NCI-H146 (cell line): ENCODE measurements around the gene NUP210L.
"Not testable (repeated sequence)": the region's sequence is repeated elsewhere in the genome, so short reads cannot be mapped to it uniquely, and the experiment has no call there.

ENCODE experiments used
- DNase-seq: peaks from one replicate; lab custom pipeline; 2025; lab: John Stamatoyannopoulos, UW

NUP210L gene

DNA sequence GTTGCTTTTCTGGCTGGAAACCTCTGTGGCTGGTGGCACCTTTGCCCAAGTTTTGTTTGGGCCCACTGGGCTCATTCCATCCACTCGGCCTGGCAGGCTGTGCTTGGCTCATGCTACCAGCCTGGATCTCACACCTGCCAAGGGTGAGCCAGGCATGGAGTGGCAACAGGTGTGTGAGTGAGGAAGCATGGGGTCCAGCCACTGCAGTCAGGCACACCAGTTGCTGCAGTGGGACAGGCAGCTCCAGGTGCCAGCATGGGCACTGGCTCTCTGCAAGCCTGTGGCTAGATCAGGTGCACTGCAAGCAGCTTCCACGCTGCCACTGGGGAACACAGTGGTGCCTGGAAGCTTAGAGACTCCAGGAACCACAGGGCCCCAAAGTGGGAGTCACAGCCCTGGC lies 57.0 kb downstream of the NUP210L start:
- DNase-seq, result no peak

GRCh38 chr1:154095456-154096060 lies 59.3 kb downstream of the NUP210L start:
- DNase-seq, result no peak

- DNase-seq, result no peak
Observed at GRCh38 chr1:154094411-154094810, 60.5 kb downstream of the NUP210L start.

GRCh38 chr1:154093699-154094098 lies 61.2 kb downstream of the NUP210L start:
- no peak for DNase-seq

DNA sequence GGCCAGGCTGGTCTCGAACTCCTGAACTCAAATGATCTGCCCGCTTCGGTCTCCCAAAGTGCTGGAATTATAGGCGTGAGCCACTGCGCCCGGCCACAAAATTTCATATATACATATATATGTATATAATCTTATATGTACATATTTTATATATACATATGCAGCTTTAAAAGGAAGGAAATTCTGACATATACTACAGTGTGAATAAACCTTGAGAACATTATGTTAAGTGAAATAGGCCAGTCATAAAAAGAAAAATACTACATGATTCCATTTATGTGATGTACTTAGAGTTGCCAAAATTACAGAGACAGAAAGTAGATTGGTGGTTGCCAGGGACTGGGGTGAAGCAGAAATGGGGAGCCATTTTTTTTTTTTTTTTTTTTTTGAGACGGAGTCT lies 63.2 kb downstream of the NUP210L start:
- DNase-seq, result no peak

- no peak for DNase-seq
Observed at GRCh38 chr1:154087574-154087973, 67.3 kb downstream of the NUP210L start.

DNA sequence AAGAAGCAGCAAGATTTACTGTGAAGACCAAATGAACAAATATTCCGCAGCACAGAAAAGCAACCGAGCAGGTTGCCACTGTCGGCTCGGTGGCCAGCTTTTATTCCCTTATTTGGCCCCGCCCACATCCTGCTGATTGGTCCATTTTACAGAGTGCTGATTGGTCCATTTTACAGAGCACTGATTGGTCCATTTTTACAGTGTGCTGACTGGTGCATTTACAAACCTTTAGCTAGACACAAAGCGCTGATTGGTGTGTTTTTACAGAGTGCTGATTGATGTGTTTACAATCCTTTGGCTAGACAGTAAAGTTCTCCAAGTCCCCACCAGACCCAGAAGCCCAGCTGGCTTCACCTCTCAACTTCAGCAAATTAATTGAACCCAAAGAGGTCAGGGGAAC lies 71.8 kb downstream of the NUP210L start:
- not testable (repeated sequence) for DNase-seq

GRCh38 chr1:154081386-154082126 lies 73.3 kb downstream of the NUP210L start:
- DNase-seq, result no peak

DNA sequence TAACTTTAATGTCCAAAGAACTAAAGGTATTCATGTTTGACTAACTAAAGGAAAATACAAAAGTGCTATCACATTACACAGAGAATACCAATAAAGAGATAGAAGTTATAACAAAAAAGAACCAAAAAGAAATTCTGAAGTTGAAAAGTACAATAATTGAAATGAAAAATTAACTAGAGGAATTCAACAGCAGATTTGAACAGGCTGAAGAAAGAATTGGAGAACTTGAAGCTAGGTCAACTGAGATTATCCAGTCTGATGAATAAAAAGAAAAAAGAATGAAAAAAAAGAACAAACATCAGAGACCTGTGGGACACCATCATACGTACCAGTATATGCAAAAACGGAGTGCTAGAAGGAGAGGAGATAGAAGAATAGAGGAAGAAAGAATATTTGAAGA lies 78.5 kb downstream of the NUP210L start:
- DNase-seq, result no peak

DNA sequence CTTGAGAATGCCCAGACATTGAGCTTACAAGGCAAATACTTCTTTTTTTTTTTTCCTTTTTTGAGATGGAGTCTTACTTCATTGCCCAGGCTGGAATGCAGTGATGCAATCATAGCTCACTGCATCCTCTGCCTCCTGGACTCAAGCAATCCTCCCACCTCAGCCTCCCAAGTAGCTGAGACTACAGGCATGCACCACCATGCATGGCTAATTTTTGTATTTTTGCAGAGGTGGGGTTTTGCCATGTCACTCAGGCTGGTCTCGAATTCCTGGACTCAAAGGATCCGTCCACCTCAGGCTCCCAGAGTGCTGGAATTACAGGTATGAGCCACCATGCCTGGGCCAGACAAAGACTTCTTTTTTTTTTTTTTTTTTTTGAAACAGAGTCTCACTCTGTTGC lies 79.1 kb downstream of the NUP210L start:
- no peak for DNase-seq

DNA sequence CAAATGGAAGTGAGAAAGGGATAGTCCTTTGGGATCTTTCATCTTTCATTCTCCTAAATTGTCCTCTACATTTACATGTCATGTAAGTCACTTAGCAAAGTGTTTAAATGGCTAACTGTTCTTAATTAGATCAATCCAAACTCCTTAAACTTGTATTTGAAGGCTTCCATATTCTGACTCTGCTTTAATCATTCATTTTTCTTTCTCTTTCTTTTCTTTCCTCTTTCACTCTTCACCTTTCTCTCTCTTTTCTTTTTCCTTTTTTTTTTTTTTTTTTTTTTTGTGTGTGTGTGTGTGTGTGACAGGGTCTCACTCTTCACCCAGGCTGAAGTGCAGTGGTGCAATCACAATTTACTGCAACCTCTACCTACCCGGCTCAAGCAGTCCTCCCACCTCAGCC lies 92.6 kb downstream of the NUP210L start:
- no peak for DNase-seq

DNA sequence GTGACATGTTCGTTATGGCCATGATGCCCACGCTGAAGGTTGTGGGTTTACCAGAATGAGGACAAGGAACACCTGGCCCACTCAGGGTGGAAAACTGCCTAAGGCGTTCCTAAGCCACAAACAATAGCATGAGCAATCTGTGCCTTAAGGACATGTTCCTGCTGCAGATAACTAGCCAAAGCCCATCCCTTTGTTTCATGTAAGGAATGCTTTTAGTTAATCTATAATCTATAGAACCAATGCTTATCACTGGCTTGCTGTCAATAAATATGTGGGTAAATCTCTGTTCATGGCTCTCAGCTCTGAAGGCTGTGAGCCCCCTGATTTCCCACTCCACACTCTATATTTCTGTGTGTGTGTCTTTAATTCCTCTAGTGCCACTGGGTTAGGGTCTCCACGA lies 107.4 kb downstream of the NUP210L start:
- DNase-seq, result not testable (repeated sequence)

DNA sequence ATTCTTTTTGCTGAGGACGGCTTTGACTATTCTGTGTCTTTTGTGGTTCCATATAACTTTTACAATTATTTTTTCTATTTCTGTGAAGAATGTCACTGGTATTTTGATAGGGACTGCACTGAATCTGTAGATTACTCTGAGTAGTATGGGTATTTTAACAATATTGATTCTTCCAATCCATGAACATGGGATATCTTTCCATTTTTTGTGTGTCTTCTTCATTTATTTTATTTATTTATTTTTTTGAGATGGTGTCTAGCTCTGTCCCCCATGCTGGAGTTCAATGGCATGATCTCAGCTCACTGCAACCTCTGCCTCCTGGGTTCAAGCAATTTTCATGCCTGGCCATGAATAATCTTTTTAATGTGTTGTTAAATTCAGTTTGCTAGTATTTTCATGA lies 121.2 kb downstream of the NUP210L start:
- not testable (repeated sequence) for DNase-seq

- no peak for DNase-seq
Observed at GRCh38 chr1:154019940-154020339, 134.9 kb downstream of the NUP210L start.

GRCh38 chr1:154019269-154019668 lies 135.6 kb downstream of the NUP210L start:
- no peak for DNase-seq

DNA sequence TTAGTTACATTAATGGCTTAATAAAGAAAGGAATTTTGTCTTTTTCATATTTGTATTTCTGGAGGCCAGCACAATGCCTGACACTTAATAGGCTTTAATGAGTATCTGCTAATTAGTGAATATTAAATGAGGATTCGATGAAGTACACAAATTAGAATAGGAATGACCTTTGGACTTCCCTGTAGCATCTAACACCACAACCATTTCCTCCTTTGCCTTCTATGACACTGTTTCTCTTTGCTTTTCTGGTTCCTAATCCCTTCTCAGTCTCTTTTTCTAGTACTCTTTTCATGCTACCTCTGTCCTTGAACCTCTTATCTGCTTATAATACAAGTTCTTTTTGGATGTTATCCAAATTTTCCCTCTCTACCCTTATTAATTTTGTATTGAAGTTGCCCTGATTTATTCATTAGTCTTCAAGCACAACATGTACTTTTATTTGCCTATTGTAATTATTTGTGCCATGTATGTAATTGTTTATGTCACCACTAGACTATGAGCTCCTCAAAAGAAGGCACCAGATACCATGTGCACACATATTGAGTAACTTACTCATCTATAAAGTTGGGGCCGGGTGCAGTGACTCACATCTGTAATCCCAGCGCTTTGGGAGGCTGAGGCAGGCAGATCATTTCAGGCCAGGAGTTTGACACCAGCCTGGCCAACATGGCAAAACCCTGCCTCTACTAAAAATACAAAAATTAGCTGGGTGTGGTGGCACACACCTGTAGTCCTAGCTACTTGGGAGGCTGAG lies 140.5 kb downstream of the NUP210L start:
- DNase-seq, result no peak

DNA sequence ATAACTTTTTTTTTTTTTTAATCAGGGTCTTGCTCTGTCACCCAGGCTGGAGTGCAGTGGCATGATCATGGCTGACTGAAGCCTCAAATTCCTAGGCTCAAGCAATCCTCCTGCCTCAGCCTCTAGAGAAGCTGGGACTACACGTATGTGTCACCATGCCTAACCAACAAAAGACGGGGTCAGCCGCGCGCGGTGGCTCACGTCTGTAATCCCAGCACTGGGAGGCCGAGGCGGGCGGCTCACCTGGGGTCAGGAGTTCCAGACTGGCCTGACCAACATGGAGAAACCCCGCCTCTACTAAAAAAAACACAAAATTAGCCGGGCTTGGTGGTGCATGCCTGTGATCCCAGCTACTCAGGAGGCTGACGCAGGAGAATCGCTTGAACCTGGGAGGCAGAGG lies 142.3 kb downstream of the NUP210L start:
- DNase-seq, result not testable (repeated sequence)

DNA sequence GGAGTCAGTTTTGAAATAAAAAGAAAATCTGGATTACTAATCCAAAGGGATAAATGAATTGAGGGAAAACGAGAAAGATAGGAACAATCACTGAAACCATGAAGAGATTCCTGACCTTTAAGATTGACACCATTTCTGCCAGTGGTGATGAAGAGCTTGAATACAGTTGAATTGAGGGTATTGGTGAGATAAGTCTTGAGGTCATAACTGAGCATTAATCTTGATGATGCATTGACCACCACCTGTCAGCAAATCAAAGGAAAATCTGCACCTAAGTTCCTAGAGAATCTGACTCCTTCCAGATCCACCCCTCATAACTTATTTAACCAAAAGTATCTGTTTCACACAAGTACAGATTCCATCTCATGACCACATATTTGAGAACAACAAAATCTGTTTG lies 142.7 kb downstream of the NUP210L start:
- no peak for DNase-seq

DNA sequence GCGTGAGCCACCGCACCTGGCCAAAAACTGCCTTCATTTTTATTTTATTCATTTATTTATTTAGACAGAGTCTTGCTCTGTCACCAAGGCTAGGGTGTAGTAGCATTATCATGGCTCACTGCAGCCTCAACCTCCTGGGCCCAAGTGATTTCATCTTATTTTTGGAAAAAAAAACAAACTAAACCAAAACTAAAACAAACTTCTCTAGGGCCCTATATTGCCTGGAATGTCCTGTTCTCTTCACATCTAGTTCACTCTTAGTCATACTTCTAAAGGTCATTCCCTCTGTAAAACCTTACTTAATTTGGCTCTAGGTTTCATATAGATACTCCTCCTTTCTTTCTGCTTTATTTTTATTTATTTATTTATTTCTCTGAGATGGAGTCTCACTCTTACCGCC lies 148.7 kb downstream of the NUP210L start:
- DNase-seq, result no peak

DNA sequence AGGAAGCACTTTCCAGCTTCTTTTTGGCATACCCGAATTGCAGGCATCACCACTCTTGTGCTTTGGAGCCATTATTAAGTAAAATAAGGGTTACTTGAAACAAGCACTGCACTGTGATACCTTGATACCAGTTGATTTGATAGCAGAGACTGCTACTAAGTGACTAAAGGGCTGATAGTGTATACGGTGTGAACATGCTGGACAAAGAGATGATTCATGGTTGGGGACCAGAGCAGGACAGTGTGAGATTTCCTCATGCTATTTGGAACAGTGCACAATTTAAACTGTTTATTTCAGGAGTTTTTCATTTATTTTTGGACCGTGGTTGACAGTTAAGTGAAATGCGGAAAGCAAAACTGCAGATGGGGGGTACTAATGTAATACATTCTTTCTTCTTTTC lies 154.5 kb downstream of the NUP210L start:
- DNase-seq, result no peak

- not testable (repeated sequence) for DNase-seq
Observed at GRCh38 chr1:153996882-153997281, 158.0 kb downstream of the NUP210L start.

DNA sequence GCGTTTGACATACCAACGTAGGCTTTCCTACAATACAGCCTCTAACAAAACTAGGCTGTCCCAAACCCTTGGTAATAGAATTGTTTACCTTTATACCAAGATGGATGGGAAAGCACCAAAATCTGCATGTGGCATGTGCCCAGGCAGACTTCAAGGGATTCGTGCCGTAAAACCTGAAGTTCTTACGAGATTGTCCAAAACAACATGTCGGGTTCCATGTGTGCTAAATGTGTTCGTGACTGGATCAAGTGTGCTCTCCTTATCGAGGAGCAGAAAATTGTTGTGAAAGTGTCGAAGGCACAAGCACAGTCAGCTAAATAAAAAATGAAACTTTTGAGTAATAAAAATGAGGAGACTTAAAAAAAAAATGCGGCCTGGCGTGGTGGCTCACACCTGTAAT lies 159.2 kb downstream of the NUP210L start:
- no peak for DNase-seq

DNA sequence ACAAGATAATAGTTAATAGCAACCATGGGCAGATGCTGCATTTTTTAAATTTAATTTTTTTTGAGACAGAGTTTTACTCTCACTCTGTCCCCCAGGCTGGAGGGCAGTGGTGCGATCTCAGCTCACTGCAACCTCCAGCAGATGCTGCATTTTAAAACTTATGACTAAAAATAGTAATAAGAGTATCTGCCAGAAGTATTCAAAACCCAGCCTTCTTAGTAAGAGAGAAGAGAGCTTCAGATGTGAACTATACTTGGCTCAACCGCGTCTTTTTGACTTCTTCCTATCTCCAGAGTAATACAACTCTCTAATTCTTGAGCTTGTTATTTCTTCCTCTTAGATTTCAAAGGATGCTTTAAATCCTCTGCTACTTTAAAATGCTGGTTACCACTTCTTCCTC lies 159.7 kb downstream of the NUP210L start:
- no peak for DNase-seq
